Measurements from ENCODE around the gene SUPT16H.

SUPT16H gene

GRCh38 chr14:21369949-21370679, 13.7 kb downstream of the SUPT16H start:
- H3K23ac ChIP-seq (ENCODE audit: low read length), result no peak overlapping the region
- no peak overlapping the region for H2AK5ac ChIP-seq (ENCODE audit: low read length)
- no peak overlapping the region for H3K14ac ChIP-seq (ENCODE audit: low read length)
- H3K4ac ChIP-seq (ENCODE audit: low read depth, low read length), result no peak overlapping the region
- no peak overlapping the region for H2BK12ac ChIP-seq (ENCODE audit: low read length)
- H3K27ac ChIP-seq (ENCODE audit: low read depth, low read length), result no peak overlapping the region
- H2BK5ac ChIP-seq (ENCODE audit: low read depth, low read length, poor library complexity), result no peak overlapping the region
- DNase-seq, result no peak
- peaks cover 21 to 28% of the 10 kb centered on the region in 2 experiments for H3K36me3 ChIP-seq (ENCODE audit: control insufficient read depth in 1 of 2, insufficient read depth in 2 of 2, low read length in 2 of 2)
- H4K8ac ChIP-seq (ENCODE audit: low read depth, low read length), result no peak overlapping the region
- H3K4me3 ChIP-seq (ENCODE audit: low read depth, low read length), result no peak overlapping the region
- no peaks in the 10 kb centered on the region for H3K4me1 ChIP-seq (ENCODE audit: control insufficient read depth in 1 of 2, insufficient read depth in 2 of 2, low read length in 2 of 2)
- no peak overlapping the region for H4K12ac ChIP-seq (ENCODE audit: low read depth, low read length)
- H2AFZ ChIP-seq (ENCODE audit: insufficient read depth, low read length, poor library complexity), result no peak overlapping the region
- no peaks in the 10 kb centered on the region for H3K27me3 ChIP-seq (ENCODE audit: insufficient read depth, low read length)
- no peak overlapping the region for H3K9ac ChIP-seq (ENCODE audit: low read length)
- no peak overlapping the region for H3K4me2 ChIP-seq (ENCODE audit: low read length)
- H4K91ac ChIP-seq (ENCODE audit: low read depth, low read length), result no peak overlapping the region
- H3K79me1 ChIP-seq (ENCODE audit: low read length), result no peaks in the 10 kb centered on the region
- no peak overlapping the region for H3K18ac ChIP-seq (ENCODE audit: low read length)
- WGBS (ENCODE audit: extremely low coverage, insufficient coverage, insufficient read length), result no CpG with 5 or more reads among the region's 4 CpGs
- H2BK120ac ChIP-seq (ENCODE audit: insufficient read depth, low read length, poor library complexity), result no peak overlapping the region
- H3K79me2 ChIP-seq (ENCODE audit: control insufficient read depth, insufficient read depth, low read length, poor library complexity), result no peaks in the 10 kb centered on the region
- H3K9me3 ChIP-seq (ENCODE audit: insufficient read depth, low read depth, low read length), result no peaks in the 10 kb centered on the region

DNA sequence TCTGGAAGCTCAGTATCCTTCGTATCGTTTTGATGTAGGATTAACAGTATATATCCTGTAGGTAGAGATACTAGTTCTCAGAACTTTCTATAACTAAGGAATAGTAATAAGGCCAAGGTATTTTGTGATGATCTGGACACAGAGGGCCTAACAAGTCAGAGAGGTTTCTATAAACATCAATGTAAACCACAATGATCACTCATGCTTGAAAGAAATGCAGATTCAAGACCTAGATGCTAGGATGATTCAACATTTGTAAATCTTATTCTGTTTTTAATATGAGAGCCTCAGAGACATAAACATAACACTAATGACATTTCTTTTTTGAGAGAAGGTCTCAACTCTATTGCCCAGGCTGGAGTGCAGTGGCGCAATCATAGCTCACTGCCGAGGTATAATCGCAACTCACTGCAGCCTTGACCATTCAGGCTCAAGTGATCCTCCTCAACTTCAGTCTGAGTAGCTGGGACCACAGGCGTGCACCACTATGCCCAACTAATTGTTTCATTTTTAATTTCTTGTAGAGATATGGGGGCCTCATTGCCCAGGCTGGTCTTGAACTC, 16.2 kb downstream of the SUPT16H start:
- H3K79me1 ChIP-seq (ENCODE audit: low read length), result no peaks in the 10 kb centered on the region
- H4K8ac ChIP-seq (ENCODE audit: low read depth, low read length), result no peak overlapping the region
- H3K79me2 ChIP-seq (ENCODE audit: control insufficient read depth, insufficient read depth, low read length, poor library complexity), result no peaks in the 10 kb centered on the region
- H2BK12ac ChIP-seq (ENCODE audit: low read length), result no peak overlapping the region
- H3K14ac ChIP-seq (ENCODE audit: low read length), result no peak overlapping the region
- no peak overlapping the region for H3K27ac ChIP-seq (ENCODE audit: low read depth, low read length)
- H3K4me3 ChIP-seq (ENCODE audit: low read depth, low read length), result no peak overlapping the region
- no peaks in the 10 kb centered on the region for H3K9me3 ChIP-seq (ENCODE audit: insufficient read depth, low read depth, low read length)
- no peak overlapping the region for H3K23ac ChIP-seq (ENCODE audit: low read length)
- H2BK5ac ChIP-seq (ENCODE audit: low read depth, low read length, poor library complexity), result no peak overlapping the region
- no peak overlapping the region for H2AFZ ChIP-seq (ENCODE audit: insufficient read depth, low read length, poor library complexity)
- no peak for DNase-seq
- H3K4me1 ChIP-seq (ENCODE audit: control insufficient read depth in 1 of 2, insufficient read depth in 2 of 2, low read length in 2 of 2), result no peaks in the 10 kb centered on the region
- H3K4me2 ChIP-seq (ENCODE audit: low read length), result no peak overlapping the region
- no peak overlapping the region for H3K9ac ChIP-seq (ENCODE audit: low read length)
- no peak overlapping the region for H3K18ac ChIP-seq (ENCODE audit: low read length)
- WGBS (ENCODE audit: extremely low coverage, insufficient coverage, insufficient read length), result no CpG with 5 or more reads among the region's 6 CpGs
- H4K91ac ChIP-seq (ENCODE audit: low read depth, low read length), result no peak overlapping the region
- no peaks in the 10 kb centered on the region for H3K27me3 ChIP-seq (ENCODE audit: insufficient read depth, low read length)
- peaks cover 21 to 42% of the 10 kb centered on the region in 2 experiments for H3K36me3 ChIP-seq (ENCODE audit: control insufficient read depth in 1 of 2, insufficient read depth in 2 of 2, low read length in 2 of 2)
- H3K4ac ChIP-seq (ENCODE audit: low read depth, low read length), result no peak overlapping the region
- H2AK5ac ChIP-seq (ENCODE audit: low read length), result no peak overlapping the region
- no peak overlapping the region for H4K12ac ChIP-seq (ENCODE audit: low read depth, low read length)
- H2BK120ac ChIP-seq (ENCODE audit: insufficient read depth, low read length, poor library complexity), result no peak overlapping the region

DNA sequence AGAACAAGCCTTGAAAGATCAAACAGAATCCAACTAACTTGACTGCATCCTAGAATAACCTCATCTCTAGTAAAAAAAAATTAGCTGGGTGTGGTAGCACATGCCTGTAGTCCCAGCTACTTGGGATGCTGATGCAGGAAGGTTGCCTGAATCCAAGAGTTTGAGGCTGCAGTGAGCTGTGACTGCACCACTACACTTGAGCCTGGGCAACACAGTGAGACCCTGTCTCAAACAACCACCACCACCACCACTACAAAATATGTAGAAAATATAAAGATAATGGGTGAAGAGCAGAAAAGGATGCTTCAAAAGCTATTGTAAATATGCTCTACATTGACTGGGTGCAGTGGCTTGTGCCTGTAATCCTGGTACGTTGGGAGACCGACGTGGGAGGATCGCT, 27.3 kb downstream of the SUPT16H start:
- no peak overlapping the region for H3K4me3 ChIP-seq (ENCODE audit: low read depth, low read length)
- H3K23ac ChIP-seq (ENCODE audit: low read length), result no peak overlapping the region
- no CpG with 5 or more reads among the region's 4 CpGs for WGBS (ENCODE audit: extremely low coverage, insufficient coverage, insufficient read length)
- H2AK5ac ChIP-seq (ENCODE audit: low read length), result no peak overlapping the region
- no peak overlapping the region for H3K14ac ChIP-seq (ENCODE audit: low read length)
- no peak for DNase-seq
- H2BK12ac ChIP-seq (ENCODE audit: low read length), result no peak overlapping the region
- no peak overlapping the region for H3K18ac ChIP-seq (ENCODE audit: low read length)
- no peak overlapping the region for H3K27ac ChIP-seq (ENCODE audit: low read depth, low read length)
- no peaks in the 10 kb centered on the region for H3K79me1 ChIP-seq (ENCODE audit: low read length)
- no peak overlapping the region for H4K8ac ChIP-seq (ENCODE audit: low read depth, low read length)
- no peak overlapping the region for H3K4me2 ChIP-seq (ENCODE audit: low read length)
- no peaks in the 10 kb centered on the region for H3K4me1 ChIP-seq (ENCODE audit: control insufficient read depth in 1 of 2, insufficient read depth in 2 of 2, low read length in 2 of 2)
- H3K36me3 ChIP-seq (ENCODE audit: control insufficient read depth in 1 of 2, insufficient read depth in 2 of 2, low read length in 2 of 2), result peaks cover 33 to 66% of the 10 kb centered on the region in 2 experiments
- no peaks in the 10 kb centered on the region for H3K79me2 ChIP-seq (ENCODE audit: control insufficient read depth, insufficient read depth, low read length, poor library complexity)
- no peak overlapping the region for H2BK5ac ChIP-seq (ENCODE audit: low read depth, low read length, poor library complexity)
- no peak overlapping the region for H2BK120ac ChIP-seq (ENCODE audit: insufficient read depth, low read length, poor library complexity)
- H3K9ac ChIP-seq (ENCODE audit: low read length), result no peak overlapping the region
- H4K12ac ChIP-seq (ENCODE audit: low read depth, low read length), result no peak overlapping the region
- no peaks in the 10 kb centered on the region for H3K27me3 ChIP-seq (ENCODE audit: insufficient read depth, low read length)
- no peak overlapping the region for H4K91ac ChIP-seq (ENCODE audit: low read depth, low read length)
- H2AFZ ChIP-seq (ENCODE audit: insufficient read depth, low read length, poor library complexity), result no peak overlapping the region
- H3K9me3 ChIP-seq (ENCODE audit: insufficient read depth, low read depth, low read length), result no peaks in the 10 kb centered on the region
- H3K4ac ChIP-seq (ENCODE audit: low read depth, low read length), result no peak overlapping the region

- no peak overlapping the region for H4K8ac ChIP-seq (ENCODE audit: low read depth, low read length)
- H3K36me3 ChIP-seq (ENCODE audit: control insufficient read depth in 1 of 2, insufficient read depth in 2 of 2, low read length in 2 of 2), result peaks cover 15 to 37% of the 10 kb centered on the region in 2 experiments
- peak in 1 of 2 donors; percentile 7 for DNase-seq
- no CpG with 5 or more reads among the region's 9 CpGs for WGBS (ENCODE audit: extremely low coverage, insufficient coverage, insufficient read length)
- no peak overlapping the region for H2AFZ ChIP-seq (ENCODE audit: insufficient read depth, low read length, poor library complexity)
- no peaks in the 10 kb centered on the region for H3K79me2 ChIP-seq (ENCODE audit: control insufficient read depth, insufficient read depth, low read length, poor library complexity)
- H3K23ac ChIP-seq (ENCODE audit: low read length), result no peak overlapping the region
- no peaks in the 10 kb centered on the region for H3K79me1 ChIP-seq (ENCODE audit: low read length)
- H4K91ac ChIP-seq (ENCODE audit: low read depth, low read length), result no peak overlapping the region
- H3K4me3 ChIP-seq (ENCODE audit: low read depth, low read length), result no peak overlapping the region
- H3K4me1 ChIP-seq (ENCODE audit: control insufficient read depth in 1 of 2, insufficient read depth in 2 of 2, low read length in 2 of 2), result no peaks in the 10 kb centered on the region
- no peak overlapping the region for H2BK120ac ChIP-seq (ENCODE audit: insufficient read depth, low read length, poor library complexity)
- no peak overlapping the region for H4K12ac ChIP-seq (ENCODE audit: low read depth, low read length)
- no peak overlapping the region for H2BK12ac ChIP-seq (ENCODE audit: low read length)
- H3K4me2 ChIP-seq (ENCODE audit: low read length), result no peak overlapping the region
- H3K18ac ChIP-seq (ENCODE audit: low read length), result no peak overlapping the region
- no peaks in the 10 kb centered on the region for H3K27me3 ChIP-seq (ENCODE audit: insufficient read depth, low read length)
- H3K27ac ChIP-seq (ENCODE audit: low read depth, low read length), result no peak overlapping the region
- no peak overlapping the region for H3K4ac ChIP-seq (ENCODE audit: low read depth, low read length)
- H3K9me3 ChIP-seq (ENCODE audit: insufficient read depth, low read depth, low read length), result no peaks in the 10 kb centered on the region
- no peak overlapping the region for H2BK5ac ChIP-seq (ENCODE audit: low read depth, low read length, poor library complexity)
- H3K14ac ChIP-seq (ENCODE audit: low read length), result no peak overlapping the region
- no peak overlapping the region for H3K9ac ChIP-seq (ENCODE audit: low read length)
- no peak overlapping the region for H2AK5ac ChIP-seq (ENCODE audit: low read length)
Observed at GRCh38 chr14:21352587-21352986, 31.2 kb downstream of the SUPT16H start.
